ENCODE data around the gene BANK1. TPM values are rescaled to one million over a fixed set of nuclear protein-coding genes. Genes with fewer than 3 reads are reported as not detected.

Gene BANK1
- polyA plus RNA-seq, 1 of the 3 experiments (the other 2 are of a cell fraction), result not detected

DNA sequence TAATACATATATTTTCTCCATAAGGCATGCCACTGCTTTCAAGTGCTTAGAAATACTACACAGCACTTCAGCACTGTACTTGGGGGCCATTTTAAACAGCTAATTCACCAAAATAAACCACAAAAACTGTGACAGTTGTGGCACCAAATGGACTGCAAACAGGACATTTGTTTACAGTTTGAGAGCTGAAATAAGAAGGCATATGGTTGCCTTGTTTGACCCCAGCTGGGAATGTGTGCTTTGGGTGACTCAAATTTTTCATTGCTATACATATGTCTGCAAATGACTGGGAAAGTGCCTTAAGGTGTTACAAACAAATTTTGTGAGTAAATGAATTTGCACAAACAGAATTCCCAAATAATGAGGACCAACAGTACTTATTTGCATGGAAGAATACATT lies 124.2 kb downstream of the BANK1 start (continued):
- no peak for TF ChIP-seq FOSL2 (IDR thresholded peaks at IDR 0.05; ENCODE audit: borderline replicate concordance, low read depth)
- no peak for TF ChIP-seq RAD21 (IDR thresholded peaks at IDR 0.05; ENCODE audit: low read length)
- no peak for TF ChIP-seq SMC3 (IDR thresholded peaks at IDR 0.05; ENCODE audit: low read depth, low read length)
- TF ChIP-seq TAF1 (IDR thresholded peaks at IDR 0.05; ENCODE audit: borderline replicate concordance, low read depth, low read length), result no peak

DNA sequence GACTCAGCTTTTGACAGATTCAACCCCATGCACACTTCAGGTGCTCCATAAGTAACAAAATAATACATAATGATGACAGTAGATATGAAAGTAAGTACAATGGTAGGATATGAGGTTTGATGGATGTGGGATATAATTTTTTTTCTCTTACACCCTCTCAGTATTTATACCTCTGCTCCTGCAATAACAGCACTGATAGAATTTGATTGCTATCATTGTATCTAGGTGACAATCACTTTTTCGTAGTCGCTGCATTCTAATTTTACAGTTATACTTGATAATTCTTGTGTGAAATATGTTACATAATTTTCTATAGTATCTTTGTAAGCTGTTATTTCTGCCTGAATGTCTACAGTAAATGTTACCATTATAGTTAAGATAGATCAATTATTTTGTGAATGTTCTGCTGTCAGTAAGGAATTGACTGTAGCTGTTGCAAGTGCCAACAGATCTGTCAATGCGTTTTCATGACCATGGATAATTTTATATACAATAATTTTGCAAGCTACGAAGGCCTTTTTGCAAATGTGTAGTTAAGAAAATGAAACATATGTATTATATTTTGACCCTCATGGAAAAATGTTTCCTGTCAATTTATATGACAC lies 128.9 kb downstream of the BANK1 start:
- Histone ChIP-seq H3K27ac (ENCODE audit: low read depth in 2 of 2, low read length in 1 of 2) (no peak overlapping the region), H3K4me2 (no peak overlapping the region), H3K27me3 (ENCODE audit: insufficient read depth) (no peaks in the 10 kb centered on the region), H3K9me2 (no peaks in the 10 kb centered on the region), H4K20me1 (ENCODE audit: insufficient read depth) (no peaks in the 10 kb centered on the region), H3K9me3 (no peaks in the 10 kb centered on the region), H3K36me3 (replicated peaks in 1 of 2; ENCODE audit: control insufficient read depth in 1 of 2, insufficient read depth in 2 of 2, low read length in 1 of 2) (no peaks in the 10 kb centered on the region), H3K4me1 (ENCODE audit: control insufficient read depth in 1 of 2, insufficient read depth in 2 of 2, low read depth in 1 of 2, low read length in 1 of 2) (no peaks in the 10 kb centered on the region), H3K4me3 (ENCODE audit: low read depth in 2 of 2, low read length in 1 of 2) (no peak overlapping the region), H3F3A (replicated peaks; ENCODE audit: insufficient read depth) (no peaks in the 10 kb centered on the region), H3K79me2 (ENCODE audit: insufficient read depth) (no peaks in the 10 kb centered on the region), H3K9ac (no peak overlapping the region), H2AFZ (ENCODE audit: low read depth) (no peak overlapping the region)
- no peak for DNase-seq
- TF ChIP-seq POLR2AphosphoS5 (IDR thresholded peaks at IDR 0.05; ENCODE audit: low read depth, low read length), result no peak
- no peak for TF ChIP-seq CHD2 (IDR thresholded peaks at IDR 0.05; ENCODE audit: low read length, partially characterized antibody)
- no peak for TF ChIP-seq JUND (IDR thresholded peaks at IDR 0.05)
- no peak for TF ChIP-seq RAD21 (IDR thresholded peaks at IDR 0.05; ENCODE audit: low read length)
- TF ChIP-seq, protein P1, sequence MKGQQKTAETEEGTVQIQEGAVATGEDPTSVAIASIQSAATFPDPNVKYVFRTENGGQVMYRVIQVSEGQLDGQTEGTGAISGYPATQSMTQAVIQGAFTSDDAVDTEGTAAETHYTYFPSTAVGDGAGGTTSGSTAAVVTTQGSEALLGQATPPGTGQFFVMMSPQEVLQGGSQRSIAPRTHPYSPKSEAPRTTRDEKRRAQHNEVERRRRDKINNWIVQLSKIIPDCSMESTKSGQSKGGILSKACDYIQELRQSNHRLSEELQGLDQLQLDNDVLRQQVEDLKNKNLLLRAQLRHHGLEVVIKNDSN (IDR thresholded peaks at IDR 0.05; ENCODE audit: borderline replicate concordance, low read depth), result no peak
- TF ChIP-seq, protein P2, sequence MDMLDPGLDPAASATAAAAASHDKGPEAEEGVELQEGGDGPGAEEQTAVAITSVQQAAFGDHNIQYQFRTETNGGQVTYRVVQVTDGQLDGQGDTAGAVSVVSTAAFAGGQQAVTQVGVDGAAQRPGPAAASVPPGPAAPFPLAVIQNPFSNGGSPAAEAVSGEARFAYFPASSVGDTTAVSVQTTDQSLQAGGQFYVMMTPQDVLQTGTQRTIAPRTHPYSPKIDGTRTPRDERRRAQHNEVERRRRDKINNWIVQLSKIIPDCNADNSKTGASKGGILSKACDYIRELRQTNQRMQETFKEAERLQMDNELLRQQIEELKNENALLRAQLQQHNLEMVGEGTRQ (IDR thresholded peaks at IDR 0.05; ENCODE audit: borderline replicate concordance, low read depth, low read length), result no peak
- no peak for TF ChIP-seq NRF1 (IDR thresholded peaks at IDR 0.05; ENCODE audit: low read depth, low read length)
- TF ChIP-seq, protein P3, sequence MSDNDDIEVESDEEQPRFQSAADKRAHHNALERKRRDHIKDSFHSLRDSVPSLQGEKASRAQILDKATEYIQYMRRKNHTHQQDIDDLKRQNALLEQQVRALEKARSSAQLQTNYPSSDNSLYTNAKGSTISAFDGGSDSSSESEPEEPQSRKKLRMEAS (IDR thresholded peaks at IDR 0.05; ENCODE audit: low read depth), result no peak
- TF ChIP-seq SIN3A (IDR thresholded peaks at IDR 0.05; ENCODE audit: borderline replicate concordance, low read depth, low read length), result no peak
- no peak for TF ChIP-seq GABPA (IDR thresholded peaks at IDR 0.05; ENCODE audit: low read depth)
- TF ChIP-seq TCF12 (IDR thresholded peaks at IDR 0.05), result no peak
- WGBS (ENCODE audit: low lambda C conversion rate), result 83% methylated on average over 4 of the region's 4 CpGs
- ChIA-PET CTCF (interaction anchor here (0.9 kb wide), 1 partner anchor 10 kb away, joined by 3 read pairs; no protein-coding TSS in a partner anchor), POLR2A (no interaction called here)

DNA sequence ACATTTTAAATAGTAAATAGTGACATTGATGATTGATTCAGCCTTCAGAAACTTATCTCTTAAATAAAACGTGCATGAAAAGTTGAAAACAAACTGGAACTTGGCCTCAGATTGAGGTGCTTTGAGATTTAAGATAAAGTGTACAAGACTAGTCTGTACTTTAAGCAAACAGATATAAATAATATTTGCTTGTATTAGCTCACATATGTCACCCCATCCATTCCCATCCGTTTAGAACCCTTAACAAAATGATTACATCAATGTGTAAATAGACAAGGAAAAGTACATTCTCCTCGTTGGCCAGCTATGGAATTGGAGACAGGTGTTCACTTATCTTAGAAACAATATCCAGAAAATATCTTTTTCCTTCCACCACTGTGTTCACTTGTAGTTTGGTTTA lies 130.8 kb downstream of the BANK1 start:
- WGBS (ENCODE audit: low lambda C conversion rate), result 41% methylated on average over 3 of the region's 3 CpGs
- no peak overlapping the region for H2AFZ ChIP-seq (ENCODE audit: low read depth)
- no peak overlapping the region for H3K4me2 ChIP-seq
- no peak for DNase-seq
- no peaks in the 10 kb centered on the region for H3K36me3 ChIP-seq (replicated peaks in 1 of 2; ENCODE audit: control insufficient read depth in 1 of 2, insufficient read depth in 2 of 2, low read length in 1 of 2)
- H4K20me1 ChIP-seq (ENCODE audit: insufficient read depth), result no peaks in the 10 kb centered on the region
- CTCF ChIA-PET, result no interaction called here
- H3K9me2 ChIP-seq, result no peaks in the 10 kb centered on the region
- H3K27ac ChIP-seq (ENCODE audit: low read depth in 2 of 2, low read length in 1 of 2), result no peak overlapping the region
- H3K9me3 ChIP-seq, result no peaks in the 10 kb centered on the region
- no peaks in the 10 kb centered on the region for H3K79me2 ChIP-seq (ENCODE audit: insufficient read depth)
- no peak overlapping the region for H3K4me3 ChIP-seq (ENCODE audit: low read depth in 2 of 2, low read length in 1 of 2)
- no peak overlapping the region for H3K9ac ChIP-seq
- no peaks in the 10 kb centered on the region for H3K4me1 ChIP-seq (ENCODE audit: control insufficient read depth in 1 of 2, insufficient read depth in 2 of 2, low read depth in 1 of 2, low read length in 1 of 2)
- no peaks in the 10 kb centered on the region for H3F3A ChIP-seq (replicated peaks; ENCODE audit: insufficient read depth)
- no peaks in the 10 kb centered on the region for H3K27me3 ChIP-seq (ENCODE audit: insufficient read depth)
- no peak for TF ChIP-seq NFIC (IDR thresholded peaks at IDR 0.05; ENCODE audit: borderline replicate concordance)
- POLR2A ChIA-PET, result no interaction called here
